Stimulated activated naive CD8-positive, alpha-beta T cell treated with anti-CD3 and anti-CD28 coated beads, Interleukin-15, amount 100 ng/mL, for 72 hours (primary cell): ENCODE measurements around the gene MMP11.

Experiments
- ATAC-seq: fragments of 150-1000 bp; cut with Tn5 transposase; 2 replicates; pipeline ENCODE4 v1.10.0; 2021; ENCODE audit warnings: mild to moderate bottlenecking, moderate library complexity
- DNase-seq, 2 donors: peaks; one replicate each; pipeline ENCODE4 v3.0.0; 2021 to 2022
- H3K27ac Mint-ChIP-seq, 2 donors: one replicate each; pipeline ENCODE4 v1.8.0; 2022; ENCODE audit warnings: mild to moderate bottlenecking in 2 of 2, mixed read lengths in 2 of 2, moderate library complexity in 2 of 2
- H3K27me3 Mint-ChIP-seq: one replicate; pipeline ENCODE4 v1.8.0; 2022; ENCODE audit warnings: mixed read lengths
- H3K4me1 Mint-ChIP-seq: one replicate; pipeline ENCODE4 v1.8.0; 2022; ENCODE audit warnings: mild to moderate bottlenecking, mixed read lengths
- H3K4me3 Mint-ChIP-seq, 2 donors: one replicate each; pipeline ENCODE4 v1.8.0; 2022; ENCODE audit warnings: mild to moderate bottlenecking in 2 of 2, mixed read lengths in 2 of 2, moderate library complexity in 1 of 2
- H3K9me3 Mint-ChIP-seq, 2 donors: one replicate each; pipeline ENCODE4 v1.8.0; 2022; ENCODE audit warnings: mixed read lengths in 2 of 2

The MMP11 gene

GRCh38 chr22:23800297-23801237 is 27.9 kb downstream of the MMP11 start:
- Mint-ChIP-seq H3K4me3 (no peak overlapping the region), H3K27ac (no peak overlapping the region), H3K9me3 (no peaks in the 10 kb centered on the region), H3K4me1 (no peaks in the 10 kb centered on the region), H3K27me3 (no peaks in the 10 kb centered on the region)
- ATAC-seq (no peak), DNase-seq (no peak)

GRCh38 chr22:23801238-23801821 is 28.7 kb downstream of the MMP11 start:
- Mint-ChIP-seq H3K4me3 (no peak overlapping the region), H3K27ac (peak overlapping the region in 1 of 2 donors; percentile 76), H3K27me3 (no peaks in the 10 kb centered on the region), H3K4me1 (no peaks in the 10 kb centered on the region), H3K9me3 (no peaks in the 10 kb centered on the region)
- DNase-seq (no peak), ATAC-seq (no peak)

GRCh38 chr22:23801886-23802377 is 29.3 kb downstream of the MMP11 start:
- H3K9me3 Mint-ChIP-seq: no peaks in the 10 kb centered on the region
- no peak overlapping the region for H3K4me3 Mint-ChIP-seq
- no peak for DNase-seq
- no peaks in the 10 kb centered on the region for H3K27me3 Mint-ChIP-seq
- H3K27ac Mint-ChIP-seq: peak overlapping the region in 1 of 2 donors; percentile 55
- H3K4me1 Mint-ChIP-seq: no peaks in the 10 kb centered on the region
- ATAC-seq: no peak

- ATAC-seq: no peak
- peak overlapping the region in 1 of 2 donors; percentile 39 for H3K27ac Mint-ChIP-seq
- H3K4me3 Mint-ChIP-seq: no peak overlapping the region
- H3K27me3 Mint-ChIP-seq: no peaks in the 10 kb centered on the region
- no peak for DNase-seq
- H3K4me1 Mint-ChIP-seq: no peaks in the 10 kb centered on the region
- no peaks in the 10 kb centered on the region for H3K9me3 Mint-ChIP-seq
Measured at GRCh38 chr22:23803001-23803819, 30.6 kb downstream of the MMP11 start.

- H3K4me3 Mint-ChIP-seq: no peak overlapping the region
- H3K27ac Mint-ChIP-seq: peak overlapping the region in 1 of 2 donors; percentile 8
- no peaks in the 10 kb centered on the region for H3K27me3 Mint-ChIP-seq
- no peaks in the 10 kb centered on the region for H3K9me3 Mint-ChIP-seq
- no peak for DNase-seq
- no peaks in the 10 kb centered on the region for H3K4me1 Mint-ChIP-seq
- no peak for ATAC-seq
Measured at GRCh38 chr22:23804781-23805291, 32.2 kb downstream of the MMP11 start.

GRCh38 chr22:23806837-23807236 is 34.2 kb downstream of the MMP11 start:
- ATAC-seq (no peak), DNase-seq (no peak)
- no peaks in the 10 kb centered on the region for H3K9me3 Mint-ChIP-seq
- no peaks in the 10 kb centered on the region for H3K27me3 Mint-ChIP-seq
- H3K27ac Mint-ChIP-seq: no peak overlapping the region
- no peak overlapping the region for H3K4me3 Mint-ChIP-seq
- H3K4me1 Mint-ChIP-seq: no peaks in the 10 kb centered on the region

GRCh38 chr22:23812378-23812777 is 39.7 kb downstream of the MMP11 start:
- Mint-ChIP-seq H3K27ac (no peak overlapping the region), H3K9me3 (no peaks in the 10 kb centered on the region), H3K27me3 (no peaks in the 10 kb centered on the region), H3K4me1 (no peaks in the 10 kb centered on the region), H3K4me3 (no peak overlapping the region)
- ATAC-seq (no peak), DNase-seq (no peak)

- no peak for ATAC-seq
- no peak overlapping the region for H3K27ac Mint-ChIP-seq
Measured at GRCh38 chr22:23815541-23816155, 43.0 kb downstream of the MMP11 start.

GRCh38 chr22:23816156-23816976 is 43.7 kb downstream of the MMP11 start:
- no peak for DNase-seq
- Mint-ChIP-seq H3K4me1 (peaks cover 16% of the 10 kb centered on the region), H3K9me3 (no peaks in the 10 kb centered on the region), H3K27me3 (no peaks in the 10 kb centered on the region), H3K4me3 (no peak overlapping the region), H3K27ac (no peak overlapping the region)
- ATAC-seq: no peak

More at GRCh38 chr22:23815541-23816155, 43.0 kb downstream of the MMP11 start:
- no peaks in the 10 kb centered on the region for H3K9me3 Mint-ChIP-seq
- no peaks in the 10 kb centered on the region for H3K27me3 Mint-ChIP-seq
- H3K4me3 Mint-ChIP-seq: no peak overlapping the region
- peaks cover 10% of the 10 kb centered on the region for H3K4me1 Mint-ChIP-seq
- DNase-seq: no peak

GRCh38 chr22:23817146-23817545 is 44.5 kb downstream of the MMP11 start:
- Mint-ChIP-seq H3K27ac (no peak overlapping the region), H3K4me3 (no peak overlapping the region), H3K9me3 (no peaks in the 10 kb centered on the region), H3K27me3 (no peaks in the 10 kb centered on the region), H3K4me1 (peaks cover 16% of the 10 kb centered on the region)
- DNase-seq (no peak), ATAC-seq (no peak)

GRCh38 chr22:23818541-23818940 is 45.9 kb downstream of the MMP11 start:
- H3K27ac Mint-ChIP-seq: no peak overlapping the region
- ATAC-seq: no peak
- H3K4me3 Mint-ChIP-seq: no peak overlapping the region
- DNase-seq: no peak
- H3K4me1 Mint-ChIP-seq: peaks cover 16% of the 10 kb centered on the region
- no peaks in the 10 kb centered on the region for H3K27me3 Mint-ChIP-seq
- H3K9me3 Mint-ChIP-seq: no peaks in the 10 kb centered on the region

- peak overlapping the region; percentile 83 to 85 for H3K27ac Mint-ChIP-seq
- peak in 1 of 2 donors; percentile 63 for DNase-seq
- peak; percentile 94 for ATAC-seq
- H3K4me3 Mint-ChIP-seq: peak overlapping the region in 1 of 2 donors; percentile 32
- no peaks in the 10 kb centered on the region for H3K27me3 Mint-ChIP-seq
- H3K4me1 Mint-ChIP-seq: peaks cover 22% of the 10 kb centered on the region
- no peaks in the 10 kb centered on the region for H3K9me3 Mint-ChIP-seq
Measured at GRCh38 chr22:23820748-23821211, 48.1 kb downstream of the MMP11 start.

GRCh38 chr22:23822101-23822671 is 49.5 kb downstream of the MMP11 start:
- ATAC-seq (no peak), DNase-seq (no peak)
- Mint-ChIP-seq H3K27me3 (no peaks in the 10 kb centered on the region), H3K9me3 (no peaks in the 10 kb centered on the region), H3K4me1 (peaks cover 30% of the 10 kb centered on the region), H3K27ac (peak overlapping the region; percentile 63 to 67), H3K4me3 (no peak overlapping the region)

- ATAC-seq: no peak
- Mint-ChIP-seq H3K9me3 (no peaks in the 10 kb centered on the region), H3K4me1 (peaks cover 30% of the 10 kb centered on the region), H3K27me3 (no peaks in the 10 kb centered on the region), H3K4me3 (no peak overlapping the region), H3K27ac (no peak overlapping the region)
- DNase-seq: no peak
Measured at GRCh38 chr22:23823331-23823791, 50.7 kb downstream of the MMP11 start.
